SU-DHL-6 (cell line): ENCODE results near the gene IDH3B.

Source experiments
- H2AFZ ChIP-seq: fragments of 200-600 bp; sonication (generic); 2 replicates; pipeline ENCODE4 v1.6.1; 2014; ENCODE audit warnings: low read depth, mild to moderate bottlenecking, moderate library complexity, mixed read lengths, antibody characterized with exemption, low read length; ENCODE audit not compliant: severe bottlenecking
- H3F3A ChIP-seq: fragments of 200-600 bp; shearing (Covaris generic); 2 replicates; pipeline ENCODE4 v1.6.0; 2016; ENCODE audit warnings: antibody characterized with exemption, mild to moderate bottlenecking; ENCODE audit not compliant: insufficient read depth
- H3K27ac ChIP-seq: fragments of 200-600 bp; sonication (generic); 2 replicates; pipeline ENCODE4 v1.5.1; 2016; ENCODE audit warnings: low read depth, mild to moderate bottlenecking, low read length, moderate library complexity, mixed read lengths
- H3K27me3 ChIP-seq: fragments of 200-600 bp; sonication (generic), shearing (Covaris generic); 2 replicates; pipeline ENCODE4 v1.6.0; 2014; ENCODE audit warnings: mild to moderate bottlenecking, low read length
- H3K36me3 ChIP-seq: fragments of 200-600 bp; sonication (generic); 2 replicates; pipeline ENCODE4 v1.6.1; 2014; ENCODE audit warnings: mild to moderate bottlenecking, low read length, mixed read lengths
- H3K4me2 ChIP-seq: fragments of 300-600, 200-600 bp; shearing (Covaris generic), sonication (generic); 2 replicates; pipeline ENCODE4 v1.6.0; 2014; ENCODE audit warnings: low read length, low read depth, mild to moderate bottlenecking; ENCODE audit not compliant: poor library complexity, severe bottlenecking
- H3K4me3 ChIP-seq: fragments of 200-600 bp; sonication (generic); 2 replicates; pipeline ENCODE4 v1.5.1; 2014; ENCODE audit warnings: antibody characterized with exemption, low read length, mild to moderate bottlenecking, mixed read lengths; ENCODE audit not compliant: insufficient read depth, poor library complexity, severe bottlenecking
- H3K79me2 ChIP-seq: fragments of 200-600 bp; sonication (generic); 2 replicates; pipeline ENCODE4 v1.6.1; 2014; ENCODE audit warnings: mild to moderate bottlenecking, low read length, moderate library complexity; ENCODE audit not compliant: insufficient read depth
- H3K9ac ChIP-seq: fragments of 200-600 bp; sonication (generic); 2 replicates; pipeline ENCODE4 v1.7.0; 2014; ENCODE audit warnings: mild to moderate bottlenecking, low read length
- H3K9me2 ChIP-seq: fragments of 200-600 bp; sonication (generic); replicated peaks from 2 replicates; pipeline ENCODE4 v1.6.1; 2014; ENCODE audit warnings: low read length; ENCODE audit not compliant: insufficient read depth
- H3K9me3 ChIP-seq: fragments of 200-600 bp; sonication (generic); 2 replicates; pipeline ENCODE4 v1.6.1; 2014; ENCODE audit warnings: low read length, mixed read lengths; ENCODE audit not compliant: insufficient read depth
- H4K20me1 ChIP-seq: fragments of 200-600 bp; sonication (generic); 2 replicates; pipeline ENCODE4 v1.6.1; 2014; ENCODE audit warnings: low read depth, mild to moderate bottlenecking, antibody characterized with exemption, low read length, moderate library complexity, mixed read lengths
- CTCF ChIP-seq: fragments of 200-600 bp; sonication (generic); IDR thresholded peaks from one replicate; pipeline ENCODE4 v1.5.1; 2017; ENCODE audit warnings: antibody characterized with exemption, mild to moderate bottlenecking, low read length, moderate library complexity; ENCODE audit not compliant: insufficient read depth, poor library complexity, severe bottlenecking
- EZH2phosphoT487 ChIP-seq: fragments of 200-600 bp; sonication (generic), shearing (Covaris generic); conservative IDR thresholded peaks from 2 replicates; pipeline ENCODE4 v1.6.1; 2018; ENCODE audit warnings: mild to moderate bottlenecking, antibody characterized with exemption, low read length, moderate library complexity, mixed read lengths

The IDH3B gene

GRCh38 chr20:2690718-2691117, 26.7 kb upstream of the IDH3B start:
- Histone ChIP-seq H2AFZ (no peak overlapping the region), H3K9ac (no peak overlapping the region), H3K36me3 (no peaks in the 10 kb centered on the region), H3K4me3 (no peak overlapping the region), H3K79me2 (no peaks in the 10 kb centered on the region), H3K9me3 (no peaks in the 10 kb centered on the region), H3K4me2 (no peak overlapping the region), H3K9me2 (no peaks in the 10 kb centered on the region), H3K27me3 (no peaks in the 10 kb centered on the region), H4K20me1 (no peaks in the 10 kb centered on the region), H3F3A (no peaks in the 10 kb centered on the region), H3K27ac (no peak overlapping the region)
- no peak for TF ChIP-seq CTCF
- no peak for TF ChIP-seq EZH2phosphoT487

- TF ChIP-seq CTCF (no peak), EZH2phosphoT487 (no peak)
- H3K9ac ChIP-seq: no peak overlapping the region
- no peak overlapping the region for H3K4me2 ChIP-seq
- no peaks in the 10 kb centered on the region for H3K9me3 ChIP-seq
- no peaks in the 10 kb centered on the region for H3K27me3 ChIP-seq
- no peaks in the 10 kb centered on the region for H4K20me1 ChIP-seq
- no peaks in the 10 kb centered on the region for H3K9me2 ChIP-seq
- no peaks in the 10 kb centered on the region for H3K36me3 ChIP-seq
- H2AFZ ChIP-seq: no peak overlapping the region
- H3K79me2 ChIP-seq: no peaks in the 10 kb centered on the region
- H3K27ac ChIP-seq: no peak overlapping the region
- H3F3A ChIP-seq: no peaks in the 10 kb centered on the region
- no peak overlapping the region for H3K4me3 ChIP-seq
Observed at GRCh38 chr20:2690213-2690612, 26.2 kb upstream of the IDH3B start.

GRCh38 chr20:2688041-2688591, 24.1 kb upstream of the IDH3B start:
- no peak overlapping the region for H3K4me3 ChIP-seq
- H3K27me3 ChIP-seq: no peaks in the 10 kb centered on the region
- no peak overlapping the region for H3K9ac ChIP-seq
- H3K9me3 ChIP-seq: no peaks in the 10 kb centered on the region
- H2AFZ ChIP-seq: peak overlapping the region; percentile 5
- H3K36me3 ChIP-seq: no peaks in the 10 kb centered on the region
- H4K20me1 ChIP-seq: no peaks in the 10 kb centered on the region
- TF ChIP-seq EZH2phosphoT487: no peak
- TF ChIP-seq CTCF: peak; percentile 92
- peak overlapping the region; percentile 12 for H3K4me2 ChIP-seq
- no peaks in the 10 kb centered on the region for H3F3A ChIP-seq
- no peaks in the 10 kb centered on the region for H3K9me2 ChIP-seq
- no peaks in the 10 kb centered on the region for H3K79me2 ChIP-seq
- H3K27ac ChIP-seq: no peak overlapping the region
